GM19238 (cell line): ENCODE data around the gene PANX2.
A peak's percentile ranks its signal among the peaks of the same experiment; 100 is the strongest.

Source experiments
- DNase-seq: peaks from one replicate; pipeline ENCODE4 v3.0.0; 2011; ENCODE audit warnings: low spot score; ENCODE audit not compliant: insufficient read length

The PANX2 gene

DNA sequence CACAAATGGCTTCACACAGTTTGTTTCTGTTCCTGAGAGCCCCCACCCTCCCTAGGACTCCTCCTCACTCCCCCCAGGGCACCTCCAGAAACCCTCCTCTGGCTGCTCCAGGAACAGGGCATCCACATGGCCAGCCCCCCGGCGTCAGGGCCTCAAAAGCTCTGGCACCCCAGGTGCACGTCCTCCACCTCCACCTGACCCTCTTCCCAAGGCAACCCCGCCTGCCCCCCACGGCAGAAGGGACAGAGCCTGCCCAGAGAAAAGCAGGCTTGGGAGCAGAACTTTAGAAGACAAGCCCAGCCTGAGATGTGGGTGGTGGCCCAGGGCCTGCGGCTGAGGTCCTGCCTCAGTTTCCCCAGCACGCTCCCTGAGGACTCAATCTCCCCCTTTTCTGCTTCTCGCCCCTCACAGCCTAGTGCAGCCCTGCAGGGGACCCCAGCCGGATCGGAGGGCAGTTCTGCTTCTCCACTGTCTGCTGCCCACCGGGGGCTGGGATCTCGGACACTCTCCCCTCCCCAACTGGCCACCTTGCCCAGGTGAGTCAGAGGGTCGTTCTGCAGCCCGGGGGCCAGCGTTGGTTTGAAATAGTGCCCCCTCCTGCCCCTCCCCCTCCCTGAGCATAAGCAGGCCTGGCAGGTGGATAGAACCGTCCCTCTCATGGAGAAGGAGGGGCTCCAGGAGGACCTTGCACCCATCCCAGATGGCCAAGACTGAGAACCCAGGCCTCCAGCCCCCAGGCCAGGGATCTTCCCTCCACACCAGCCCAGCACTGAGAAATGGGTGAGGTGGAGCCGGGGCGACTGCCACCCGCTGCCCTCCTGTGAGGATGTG lies 12.8 kb downstream of the PANX2 start:
- no peak for DNase-seq

DNA sequence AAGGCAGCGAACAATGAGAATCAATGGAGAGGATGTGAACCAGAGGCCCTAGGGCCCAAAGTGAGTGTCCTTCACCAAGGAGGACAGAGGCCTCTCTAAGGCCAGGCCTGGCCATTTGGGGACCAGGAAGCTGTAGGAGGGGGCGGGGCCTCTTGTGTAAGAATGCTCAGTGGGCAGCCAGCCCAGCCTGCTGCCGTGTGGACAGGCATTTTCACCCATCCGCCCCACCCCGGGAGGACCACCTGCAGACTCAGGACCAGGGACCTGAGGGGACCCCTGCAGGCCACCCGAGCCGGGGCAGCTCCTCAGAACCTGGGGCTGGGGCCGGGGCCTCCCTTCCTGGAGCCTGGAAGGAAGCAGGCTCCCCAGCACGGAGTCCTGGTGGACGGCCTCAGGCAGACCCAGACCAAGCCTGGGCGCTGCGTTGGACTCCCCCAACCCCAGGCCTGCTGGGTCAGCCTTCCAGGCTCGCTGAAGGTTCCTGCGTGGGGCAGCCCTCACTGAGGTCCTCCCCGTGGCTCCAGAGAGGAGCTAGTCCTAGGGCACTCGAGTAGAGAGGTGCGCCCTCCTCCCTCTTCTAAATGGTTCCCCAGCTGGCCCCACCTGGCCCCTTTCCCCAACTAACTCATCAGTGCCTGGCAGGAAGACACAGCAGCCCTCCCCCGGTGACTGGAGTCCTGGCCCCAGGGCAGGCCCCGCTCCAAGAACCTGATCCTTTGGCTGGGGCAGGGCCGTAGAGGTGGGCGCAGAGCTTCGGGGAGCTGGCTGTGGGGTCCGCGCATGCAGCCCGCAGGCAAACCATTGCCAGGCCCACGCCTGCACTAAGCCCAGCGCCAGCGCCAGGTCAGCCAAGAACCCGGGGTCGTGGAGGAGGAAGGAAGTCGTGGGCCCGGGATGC lies 13.7 kb downstream of the PANX2 start:
- no peak for DNase-seq

DNA sequence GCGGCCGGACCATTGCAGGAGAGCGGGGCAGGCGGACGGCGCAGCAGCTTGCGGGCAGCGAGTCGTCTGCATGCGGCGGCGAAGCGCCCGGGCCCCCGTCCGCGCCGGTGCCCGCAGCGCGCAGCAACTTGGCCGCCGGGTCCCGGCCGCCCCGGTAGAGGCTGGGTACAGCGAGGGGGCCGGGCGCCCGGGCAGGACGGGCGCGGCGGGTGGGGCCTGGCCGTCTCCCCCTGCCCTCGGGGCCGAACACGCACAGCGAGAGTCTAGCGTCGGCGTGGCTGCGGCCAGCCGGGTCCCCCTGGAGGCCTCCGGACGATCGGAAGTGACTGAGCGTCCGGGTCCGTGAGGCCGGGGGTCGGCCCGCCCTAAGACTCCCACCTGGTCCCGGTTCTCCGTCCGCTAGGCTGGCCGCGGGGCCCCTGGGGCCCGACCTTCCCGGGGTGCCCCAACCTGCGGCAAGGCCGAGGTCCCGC lies 14.4 kb downstream of the PANX2 start:
- DNase-seq, result peak; percentile 47

GRCh38 chr22:50185375-50186087 lies 15.0 kb downstream of the PANX2 start, which contains the start of gene TRABD:
Gene TRABD (plus strand): TSS chr22:50185913. CDS start chr22:50193061, 7,148 bp downstream.
- peak; percentile 98 for DNase-seq

- no peak for DNase-seq
These were observed 15.7 kb downstream of the PANX2 start for GRCh38 chr22:50186181-50186714.

DNA sequence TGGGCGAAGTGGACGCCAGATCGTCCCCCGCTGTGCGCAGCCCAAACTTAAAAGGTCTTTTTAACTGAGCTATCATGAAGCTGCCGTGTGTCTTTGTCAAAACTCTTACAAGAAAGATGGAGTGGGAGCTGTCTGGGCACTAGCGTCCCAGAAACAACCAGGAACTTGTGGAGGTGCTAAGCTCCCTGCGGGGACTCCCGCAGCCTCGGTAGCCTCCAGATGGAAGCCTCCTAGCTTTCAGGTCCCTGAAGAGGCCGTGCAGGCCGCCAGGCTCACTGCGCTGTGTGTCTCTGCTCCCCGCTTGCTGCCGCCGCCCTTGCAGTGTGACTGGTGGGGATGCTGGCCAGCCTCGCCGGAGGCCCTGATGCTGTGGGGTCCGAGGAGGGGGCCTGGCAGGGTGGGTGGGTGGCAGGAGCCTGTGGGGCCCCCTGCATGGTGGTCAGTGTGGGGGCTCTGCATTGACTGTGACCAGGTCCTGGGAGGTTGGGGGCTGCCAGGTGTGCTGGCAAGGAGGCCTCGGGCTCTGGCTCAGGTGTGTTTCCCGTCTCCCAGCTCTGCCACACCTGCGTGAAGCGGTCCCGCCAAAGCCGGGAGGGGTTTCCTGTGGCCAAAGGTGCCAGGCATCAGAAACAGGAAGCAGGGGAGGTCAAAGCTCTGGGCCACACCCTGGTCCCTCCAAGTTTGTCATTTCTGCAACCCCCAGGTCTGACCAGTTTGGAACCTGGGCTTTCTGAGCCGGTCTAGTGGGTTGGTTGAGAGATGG lies 16.4 kb downstream of the PANX2 start:
- no peak for DNase-seq

- no peak for DNase-seq
These were observed 17.8 kb downstream of the PANX2 start for GRCh38 chr22:50188356-50188755.

DNA sequence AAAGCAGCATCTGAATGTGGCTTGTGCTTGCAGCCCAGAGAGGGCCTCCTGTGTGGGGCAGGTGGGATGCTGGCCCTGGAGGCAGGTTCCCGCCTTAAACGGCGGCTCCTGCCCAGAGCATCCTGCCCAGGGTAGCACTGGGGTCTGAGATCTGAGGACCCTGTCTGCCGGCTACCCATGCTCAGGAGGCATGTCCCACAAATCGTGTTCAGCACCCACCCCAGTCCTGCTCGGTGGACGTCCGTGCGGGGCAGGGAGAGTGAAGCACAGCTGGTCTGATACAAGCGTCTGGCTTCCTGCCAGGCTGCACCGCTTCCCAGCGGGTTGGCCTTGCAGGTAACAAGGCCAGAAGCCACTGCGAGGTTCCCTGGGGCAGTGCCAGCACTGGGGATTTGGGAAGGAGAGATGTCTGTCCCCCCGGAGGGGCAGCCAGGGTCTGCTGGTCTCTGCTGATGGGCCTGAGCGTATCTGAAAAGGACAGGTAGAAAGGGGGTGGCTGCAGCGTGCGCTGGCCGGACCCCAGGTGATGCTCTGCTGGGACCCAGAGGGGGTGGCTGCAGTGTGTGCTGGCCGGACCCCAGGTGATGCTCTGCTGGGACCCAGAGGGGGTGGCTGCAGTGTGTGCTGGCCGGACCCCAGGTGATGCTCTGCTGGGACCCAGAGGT lies 18.8 kb downstream of the PANX2 start:
- DNase-seq, result no peak

DNA sequence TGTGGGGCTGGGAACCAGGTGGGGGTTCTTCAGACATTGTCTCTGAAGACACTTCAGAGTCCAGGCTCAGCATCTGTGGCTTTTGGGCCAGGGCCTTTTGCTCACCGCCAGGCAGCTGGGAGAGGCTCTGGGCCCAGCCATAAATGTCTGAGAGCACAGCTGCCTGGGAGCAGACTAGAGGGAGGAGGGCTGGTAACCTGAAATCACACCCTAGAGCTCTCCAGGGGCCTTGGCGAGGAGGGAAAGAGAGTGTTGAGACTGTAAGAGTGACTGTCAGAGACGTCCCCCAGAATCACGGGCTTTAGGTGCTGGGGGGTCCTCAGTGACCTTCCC lies 19.3 kb downstream of the PANX2 start:
- DNase-seq, result no peak

GRCh38 chr22:50190182-50190940 lies 19.8 kb downstream of the PANX2 start:
- DNase-seq, result peak; percentile 86

DNA sequence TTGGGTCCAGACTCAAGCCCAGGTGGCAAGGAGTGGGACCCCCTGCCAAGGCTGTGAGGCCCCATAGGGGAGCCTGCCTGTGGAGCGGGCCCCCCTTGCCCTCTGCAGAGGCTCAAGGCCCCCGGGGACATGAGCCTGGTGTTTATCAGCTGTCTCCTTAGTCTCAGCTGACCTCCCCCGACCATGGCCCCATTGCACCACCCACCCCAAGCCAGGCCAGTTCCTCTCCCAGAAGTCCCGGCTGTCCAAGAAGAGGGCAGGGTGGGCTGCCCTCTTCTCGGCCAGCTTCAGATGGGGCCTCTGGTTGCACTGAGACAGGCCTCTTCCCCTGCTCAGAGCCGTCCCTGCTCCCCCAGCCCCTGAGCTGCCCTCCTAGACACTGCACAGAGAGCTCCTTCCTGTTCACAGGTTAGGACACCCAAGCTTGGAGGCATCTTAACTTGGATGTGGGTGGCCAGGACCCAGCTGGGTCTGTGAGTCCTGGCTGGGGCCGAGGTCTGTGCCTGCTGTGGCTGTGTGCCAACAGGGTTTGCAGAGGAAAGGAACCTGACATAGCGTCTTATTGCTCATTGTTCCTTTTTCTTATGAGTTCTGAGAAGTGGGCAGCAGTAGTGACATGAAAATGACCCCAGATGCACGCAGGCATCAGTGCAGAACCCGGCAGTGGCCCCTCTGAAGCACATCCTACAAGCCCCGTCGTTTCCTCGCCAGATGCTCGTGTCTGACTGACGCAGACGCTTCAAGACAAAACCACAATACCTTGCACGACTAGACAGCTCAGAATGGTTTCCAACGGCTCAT lies 20.6 kb downstream of the PANX2 start:
- peak; percentile 72 for DNase-seq

DNA sequence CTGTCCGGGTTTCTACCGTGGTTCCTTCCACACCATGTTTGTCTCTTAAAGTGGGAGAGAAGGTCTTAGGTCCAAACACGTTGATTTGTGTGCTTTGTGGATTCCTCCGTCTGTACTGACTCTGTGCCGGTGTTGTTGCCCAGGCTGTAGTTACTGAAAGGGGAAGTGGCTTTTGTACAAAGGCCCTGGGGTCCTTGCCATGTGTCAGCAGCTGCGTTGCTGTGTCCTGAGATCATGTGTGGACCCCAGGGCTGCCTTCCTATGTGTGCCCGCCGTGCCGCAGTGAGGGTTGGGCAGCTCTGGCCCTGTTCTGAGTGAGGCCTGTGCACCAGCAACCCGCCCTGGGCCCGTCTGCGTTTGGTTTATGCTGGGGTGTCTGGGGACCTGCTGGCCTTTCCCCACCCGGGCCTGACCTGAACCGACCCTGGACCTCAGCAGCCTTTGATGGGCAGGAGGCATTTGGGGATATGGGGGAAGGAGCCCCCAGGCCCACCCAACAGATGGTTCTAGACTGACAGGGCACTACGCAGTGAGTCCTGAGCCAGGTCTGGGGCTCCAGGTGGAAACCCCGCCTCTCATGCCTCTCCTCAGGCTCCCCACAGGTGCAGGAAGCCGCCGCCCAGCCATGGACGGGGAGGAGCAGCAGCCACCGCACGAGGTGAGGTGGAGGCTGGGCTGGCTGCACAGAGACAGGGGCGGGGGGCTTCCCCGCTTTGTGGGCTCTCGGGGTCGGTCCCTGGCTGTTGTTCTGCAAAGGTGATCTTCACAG lies 22.1 kb downstream of the PANX2 start:
- DNase-seq, result no peak

DNA sequence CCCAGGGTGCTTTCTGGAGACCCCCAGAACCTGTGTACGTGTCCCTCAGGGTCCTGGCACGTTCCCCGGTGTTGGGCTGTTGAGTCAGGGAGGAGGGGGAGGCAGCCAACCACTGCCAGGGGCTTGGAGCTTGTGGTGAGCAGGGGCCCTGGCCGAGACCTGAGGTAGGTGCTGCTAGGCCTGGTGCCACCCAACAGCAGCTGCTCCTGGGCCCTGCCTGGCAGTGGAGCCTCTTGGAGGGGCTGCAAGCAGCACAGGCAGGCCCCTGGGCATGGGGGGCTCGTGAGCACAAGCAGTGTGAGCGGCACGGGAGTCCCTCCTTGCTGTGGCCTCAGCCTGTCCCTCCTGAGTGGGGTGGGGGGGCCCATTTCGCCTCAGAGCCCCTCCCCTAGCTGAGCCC lies 23.1 kb downstream of the PANX2 start:
- no peak for DNase-seq

DNA sequence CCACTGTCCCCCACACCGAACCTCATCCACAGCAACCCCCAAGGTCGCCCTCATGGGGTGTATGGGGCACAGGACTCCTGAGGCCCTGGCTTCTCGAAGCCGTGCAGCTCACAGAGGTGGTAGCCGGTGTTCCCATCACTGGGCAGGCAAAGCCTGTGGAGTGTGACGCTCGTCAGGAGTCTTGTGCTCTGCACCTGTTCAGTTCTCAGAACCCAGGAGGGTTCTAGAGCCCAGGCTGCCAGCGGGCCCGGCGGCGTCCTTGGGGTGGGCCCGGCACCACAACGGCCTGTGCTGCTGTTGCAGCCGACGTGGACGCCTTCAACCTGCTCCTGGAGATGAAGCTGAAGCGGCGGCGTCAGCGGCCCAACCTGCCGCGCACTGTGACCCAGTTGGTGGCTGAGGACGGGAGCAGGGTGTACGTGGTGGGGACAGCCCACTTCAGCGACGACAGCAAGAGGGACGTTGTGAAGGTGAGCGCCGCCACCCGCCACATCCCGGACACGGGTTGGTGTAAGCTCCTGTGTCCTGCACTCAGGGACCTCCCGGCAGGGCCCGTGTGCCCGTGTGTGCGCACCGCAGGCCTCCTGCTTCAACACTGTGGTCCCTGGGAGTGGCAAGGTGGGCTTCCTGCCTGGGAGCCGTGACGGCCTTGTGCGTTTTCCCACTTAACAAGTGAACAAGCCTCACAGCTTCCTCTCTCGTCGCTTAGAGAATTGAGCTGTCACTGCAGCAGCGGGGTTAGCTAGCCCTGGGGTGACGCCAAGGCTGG lies 23.7 kb downstream of the PANX2 start:
- DNase-seq, result no peak

- DNase-seq, result no peak
These were observed 25.7 kb downstream of the PANX2 start for GRCh38 chr22:50196256-50196655.

DNA sequence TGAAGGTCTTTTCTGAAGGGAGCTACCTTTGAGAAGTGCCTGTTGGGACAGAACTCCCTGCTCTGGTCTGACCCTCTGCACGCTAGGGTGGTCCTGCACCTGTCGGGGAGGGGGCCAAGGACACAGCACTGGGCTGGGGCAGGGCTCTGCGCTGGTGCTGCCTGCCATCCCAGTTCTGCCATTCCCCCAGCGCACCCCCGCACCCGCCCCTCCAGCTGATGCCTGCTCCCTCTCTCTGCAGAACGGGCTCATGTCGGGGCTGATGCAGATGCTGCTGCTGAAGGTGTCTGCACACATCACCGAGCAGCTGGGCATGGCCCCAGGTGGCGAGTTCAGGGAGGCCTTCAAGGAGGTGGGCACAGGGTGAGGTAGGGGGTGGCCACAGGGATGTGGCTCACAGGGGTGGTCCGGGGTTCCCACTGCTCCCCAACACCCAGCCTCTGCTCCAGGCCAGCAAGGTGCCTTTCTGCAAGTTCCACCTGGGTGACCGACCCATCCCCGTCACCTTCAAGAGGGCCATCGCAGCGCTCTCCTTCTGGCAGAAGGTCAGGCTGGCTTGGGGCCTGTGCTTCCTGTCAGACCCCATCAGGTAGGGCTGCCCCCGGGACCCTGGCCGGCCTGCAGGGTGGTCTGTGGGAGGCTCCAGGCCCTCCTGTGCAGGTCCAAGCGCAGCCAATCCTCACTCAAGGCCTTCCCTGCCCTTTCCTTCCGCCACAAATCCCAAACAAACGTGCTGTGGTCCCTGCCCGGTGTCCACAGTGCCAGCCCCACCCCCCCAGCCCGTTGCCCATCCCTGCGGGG lies 26.7 kb downstream of the PANX2 start:
- DNase-seq, result no peak
